Gastrocnemius medialis (tissue), 4 donors: ENCODE data around the gene NCOR2. TPM values are rescaled to one million over a fixed set of nuclear protein-coding genes. Genes with fewer than 3 reads are reported as not detected.

Experiments used
- ATAC-seq, 2 donors: fragments of 150-250 bp; one replicate each; pipeline ENCODE4 v1.9.1; 2016
- DNase-seq, 2 donors: peaks; one replicate each; pipeline ENCODE4 v3.0.0-alpha.2; 2019
- H3K27ac ChIP-seq, 4 donors: fragments of 200-600 bp; sonication (generic); 1 replicate in 1 of 4; 2 replicates in 3 of 4; pipeline ENCODE4 v1.5.1; 2016 to 2018; ENCODE audit warnings: mild to moderate bottlenecking in 2 of 4, moderate library complexity in 1 of 4
- H3K27me3 ChIP-seq, 3 donors: fragments of 200-600 bp; sonication (generic) in 2 of 3; 1 replicate in 1 of 3; 2 replicates in 2 of 3; pipeline versions ENCODE4 v1.5.1 to v1.6.0; 2016 to 2019; ENCODE audit warnings: mild to moderate bottlenecking in 1 of 3, moderate library complexity in 1 of 3
- H3K36me3 ChIP-seq, 2 donors: fragments of 200-600 bp; sonication (generic) in 1 of 2; one replicate each; pipeline ENCODE4 v1.5.1; 2017 to 2018
- H3K4me1 ChIP-seq, 2 donors: fragments of 200-600 bp; sonication (generic) in 1 of 2; one replicate each; pipeline ENCODE4 v1.5.1; 2016 to 2017; ENCODE audit warnings: mild to moderate bottlenecking in 2 of 2
- H3K4me3 ChIP-seq, 4 donors: fragments of 200-600 bp; sonication (generic) in 3 of 4; 1 replicate in 1 of 4; 2 replicates in 3 of 4; pipeline ENCODE4 v1.5.1; 2016 to 2019; ENCODE audit warnings: mild to moderate bottlenecking in 2 of 4
- H3K9me3 ChIP-seq, 3 donors: fragments of 200-600 bp; sonication (generic) in 2 of 3; 1 replicate in 1 of 3; 2 replicates in 2 of 3; pipeline ENCODE4 v1.5.1; 2016 to 2019
- POLR2A ChIP-seq, 2 donors: fragments of 450-650 bp; IDR thresholded peaks; one replicate each; pipeline ENCODE4 v1.6.1; 2017; ENCODE audit warnings: antibody characterized with exemption in 2 of 2, mild to moderate bottlenecking in 2 of 2, moderate library complexity in 2 of 2
- in situ Hi-C, 4 donors: fragments of 200-750 bp; cut with MboI; loops; one replicate each; pipeline versions ENCODE4 v1.15.0 to v1.8.0; 2017; ENCODE audit warnings: low sequenced_read_pairs in 4 of 4
- intact Hi-C: fragments of 100-400 bp; cut with DNase I; formaldehyde crosslinking; loops from one replicate; pipeline ENCODE4 v1.15.1; 2023; ENCODE audit warnings: low total_unique reads
- total RNA-seq, 4 donors: library from RNA; depleted of rRNA; stranded (reverse); fragments of >200 nt; gene quantifications; one replicate each; pipeline versions ENCODE4 v1.1.0 to v1.2.3, GENCODE V29; 2016
- TF ChIP-seq, protein P1 (sequence below), 5 experiments: fragments of 450-650 bp in 3 of 5; fragments of 200-600 bp in 2 of 5; sonication (generic) in 2 of 5; IDR thresholded peaks in 4 of 5; conservative IDR thresholded peaks in 1 of 5; 1 replicate in 4 of 5; 2 replicates in 1 of 5; pipeline ENCODE4 v1.5.1; 2016 to 2019; ENCODE audit warnings: antibody characterized with exemption in 5 of 5, mild to moderate bottlenecking in 3 of 5, moderate library complexity in 3 of 5

The NCOR2 gene
- total RNA-seq, 4 donors from 2014 or later, result 37.7 to 123 (median 105) TPM

DNA sequence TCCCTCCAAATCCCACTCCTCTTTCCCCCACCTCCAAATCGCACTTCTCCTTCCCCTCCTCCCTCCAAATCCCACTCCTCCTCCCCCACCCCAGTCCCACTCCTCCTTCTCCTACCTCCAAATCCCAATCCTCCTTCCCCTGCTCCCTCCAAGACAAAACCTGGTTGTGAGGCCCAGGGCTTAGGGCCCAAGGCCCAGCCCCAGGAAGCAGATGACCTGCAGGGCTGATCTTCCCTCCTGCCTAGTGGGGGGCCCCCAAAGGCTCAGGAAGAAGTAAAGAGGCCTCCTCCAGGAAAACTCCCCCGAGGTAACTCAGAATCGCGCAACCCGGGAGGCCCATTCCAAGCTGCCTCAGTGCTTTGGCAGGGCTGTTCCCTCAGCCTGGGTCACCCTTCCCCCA, 34.4 kb downstream of the NCOR2 start:
- intact Hi-C loops (no loop called here), in situ Hi-C loops (no loop called here)
- TF ChIP-seq, protein P1, sequence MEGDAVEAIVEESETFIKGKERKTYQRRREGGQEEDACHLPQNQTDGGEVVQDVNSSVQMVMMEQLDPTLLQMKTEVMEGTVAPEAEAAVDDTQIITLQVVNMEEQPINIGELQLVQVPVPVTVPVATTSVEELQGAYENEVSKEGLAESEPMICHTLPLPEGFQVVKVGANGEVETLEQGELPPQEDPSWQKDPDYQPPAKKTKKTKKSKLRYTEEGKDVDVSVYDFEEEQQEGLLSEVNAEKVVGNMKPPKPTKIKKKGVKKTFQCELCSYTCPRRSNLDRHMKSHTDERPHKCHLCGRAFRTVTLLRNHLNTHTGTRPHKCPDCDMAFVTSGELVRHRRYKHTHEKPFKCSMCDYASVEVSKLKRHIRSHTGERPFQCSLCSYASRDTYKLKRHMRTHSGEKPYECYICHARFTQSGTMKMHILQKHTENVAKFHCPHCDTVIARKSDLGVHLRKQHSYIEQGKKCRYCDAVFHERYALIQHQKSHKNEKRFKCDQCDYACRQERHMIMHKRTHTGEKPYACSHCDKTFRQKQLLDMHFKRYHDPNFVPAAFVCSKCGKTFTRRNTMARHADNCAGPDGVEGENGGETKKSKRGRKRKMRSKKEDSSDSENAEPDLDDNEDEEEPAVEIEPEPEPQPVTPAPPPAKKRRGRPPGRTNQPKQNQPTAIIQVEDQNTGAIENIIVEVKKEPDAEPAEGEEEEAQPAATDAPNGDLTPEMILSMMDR (IDR thresholded peaks at IDR 0.05 in 4 of 5, conservative IDR thresholded peaks at IDR 0.05 in 1 of 5), result no peak
- TF ChIP-seq POLR2A (IDR thresholded peaks at IDR 0.05), result no peak
- H3K4me3 ChIP-seq, result no peak overlapping the region
- no peak overlapping the region for H3K27ac ChIP-seq
- H3K4me1 ChIP-seq, result peaks cover 18 to 20% of the 10 kb centered on the region in 2 donors
- no peaks in the 10 kb centered on the region for H3K27me3 ChIP-seq
- H3K9me3 ChIP-seq, result no peaks in the 10 kb centered on the region
- ATAC-seq, result no peak
- H3K36me3 ChIP-seq, result no peaks in the 10 kb centered on the region
- no peak for DNase-seq

DNA sequence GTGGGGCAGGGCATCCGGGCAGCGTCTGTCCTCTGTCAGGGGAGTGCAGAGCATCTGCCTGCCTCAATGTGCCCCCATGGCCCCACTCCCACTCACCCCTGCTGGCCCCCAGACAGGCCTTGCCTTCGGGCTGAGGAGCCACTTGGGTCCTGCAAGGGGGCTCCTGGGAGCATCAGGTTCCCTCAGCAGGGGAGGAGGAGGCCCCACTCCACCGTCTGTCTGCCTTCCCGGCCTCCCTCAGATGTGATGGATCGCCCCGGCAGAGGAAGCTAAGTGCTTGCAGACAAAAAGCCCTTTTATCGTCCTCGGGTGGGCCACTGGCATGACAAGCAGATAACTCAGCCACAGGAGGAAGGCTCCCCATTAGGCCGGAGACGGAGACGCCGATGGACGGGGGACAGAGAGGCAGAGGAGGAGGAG, 35.1 kb downstream of the NCOR2 start:
- H3K27ac ChIP-seq, result no peak overlapping the region
- in situ Hi-C loops, result no loop called here
- H3K27me3 ChIP-seq, result no peaks in the 10 kb centered on the region
- no peaks in the 10 kb centered on the region for H3K36me3 ChIP-seq
- intact Hi-C loops, result no loop called here
- DNase-seq (no peak), ATAC-seq (no peak)
- peaks cover 15 to 17% of the 10 kb centered on the region in 2 donors for H3K4me1 ChIP-seq
- TF ChIP-seq, protein P1 (IDR thresholded peaks at IDR 0.05 in 4 of 5, conservative IDR thresholded peaks at IDR 0.05 in 1 of 5), result no peak
- no peak for TF ChIP-seq POLR2A (IDR thresholded peaks at IDR 0.05)
- H3K9me3 ChIP-seq, result no peaks in the 10 kb centered on the region
- H3K4me3 ChIP-seq, result no peak overlapping the region

DNA sequence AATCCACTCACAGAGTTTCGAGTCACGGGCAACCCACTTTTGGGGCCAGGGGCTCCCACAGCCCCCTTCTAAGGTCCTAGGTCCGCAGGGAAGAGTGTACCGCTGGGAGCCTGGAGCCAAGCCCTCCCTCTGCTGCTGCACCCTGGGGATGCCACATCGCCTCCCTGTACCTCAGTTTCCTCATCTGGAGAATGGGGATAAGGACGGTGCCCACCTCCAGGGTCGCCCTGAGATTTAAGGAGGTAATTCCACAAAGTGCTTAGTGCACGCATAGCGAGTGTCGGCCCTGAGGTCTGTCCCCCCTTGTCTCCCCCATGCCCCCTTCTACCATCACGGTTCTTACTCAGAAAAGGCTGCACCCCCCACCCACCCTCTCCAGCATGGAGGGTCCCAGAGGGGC, 35.5 kb downstream of the NCOR2 start:
- Histone ChIP-seq H3K27me3 (no peaks in the 10 kb centered on the region), H3K36me3 (no peaks in the 10 kb centered on the region), H3K4me1 (peaks cover 12 to 16% of the 10 kb centered on the region in 2 donors), H3K9me3 (no peaks in the 10 kb centered on the region), H3K4me3 (no peak overlapping the region), H3K27ac (no peak overlapping the region)
- no peak for TF ChIP-seq POLR2A (IDR thresholded peaks at IDR 0.05)
- TF ChIP-seq, protein P1 (IDR thresholded peaks at IDR 0.05 in 4 of 5, conservative IDR thresholded peaks at IDR 0.05 in 1 of 5), result no peak
- intact Hi-C loops, result no loop called here
- in situ Hi-C loops, result no loop called here
- no peak for ATAC-seq
- no peak for DNase-seq

DNA sequence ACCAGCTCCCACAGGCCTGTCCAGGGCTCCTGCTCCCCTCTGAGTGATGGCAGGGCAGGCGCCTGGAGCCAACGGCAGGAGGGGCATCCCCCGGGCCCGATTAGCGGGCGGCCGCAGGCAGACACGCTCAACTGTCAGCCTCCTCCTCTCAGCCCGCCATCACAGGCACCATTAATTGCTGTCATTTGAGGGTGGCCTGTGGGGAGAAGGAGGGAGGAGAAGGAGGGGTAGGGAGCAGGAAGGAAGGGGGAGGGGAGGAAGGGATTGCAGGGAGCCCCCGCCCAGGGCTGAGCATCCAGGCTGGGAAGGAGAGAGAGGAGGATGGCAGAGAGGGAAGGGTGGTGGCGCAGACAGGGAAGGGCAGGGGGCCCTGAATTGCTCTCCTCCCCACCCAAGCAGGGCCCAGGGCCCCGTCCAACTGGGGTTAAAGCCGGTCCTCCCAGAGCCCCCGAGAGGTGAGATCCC, 36.1 kb downstream of the NCOR2 start:
- Histone ChIP-seq H3K4me3 (no peak overlapping the region), H3K4me1 (peaks cover 12 to 13% of the 10 kb centered on the region in 2 donors), H3K9me3 (no peaks in the 10 kb centered on the region), H3K27me3 (no peaks in the 10 kb centered on the region), H3K27ac (no peak overlapping the region), H3K36me3 (no peaks in the 10 kb centered on the region)
- TF ChIP-seq, protein P1 (IDR thresholded peaks at IDR 0.05 in 4 of 5, conservative IDR thresholded peaks at IDR 0.05 in 1 of 5), result no peak
- TF ChIP-seq POLR2A (IDR thresholded peaks at IDR 0.05), result no peak
- in situ Hi-C loops, result no loop called here
- DNase-seq, result no peak
- intact Hi-C loops, result no loop called here
- ATAC-seq, result no peak

DNA sequence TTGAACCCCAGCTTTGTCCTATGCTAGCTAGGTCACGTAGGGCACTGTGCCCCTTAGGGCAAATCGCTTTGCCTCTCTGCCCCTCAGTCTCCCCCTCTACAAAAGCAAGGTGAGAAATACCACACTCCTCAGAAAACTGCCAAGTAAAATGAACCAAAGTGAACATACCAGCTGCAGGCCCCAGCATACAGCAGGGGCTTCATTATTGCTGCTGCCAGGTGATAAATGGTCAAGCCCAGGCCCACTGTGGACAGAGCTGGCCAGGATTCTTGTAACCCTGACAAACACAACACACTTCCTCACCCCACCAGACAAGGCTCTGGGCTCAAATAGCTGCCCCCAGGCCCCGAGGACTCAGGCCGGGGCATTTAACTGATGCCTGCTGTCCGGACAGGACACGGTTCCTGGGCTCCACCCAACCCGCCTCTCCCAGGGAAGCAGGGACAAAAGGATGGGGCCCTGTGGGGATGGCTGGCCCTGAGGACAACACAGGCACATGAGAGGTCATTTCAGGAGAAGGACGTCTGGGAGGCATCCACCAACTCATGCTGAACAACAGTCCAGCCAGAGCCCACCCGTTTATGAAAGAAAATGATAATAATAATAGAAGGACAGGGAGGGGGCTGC, 36.7 kb downstream of the NCOR2 start:
- DNase-seq, result no peak
- in situ Hi-C loops, result no loop called here
- Histone ChIP-seq H3K9me3 (no peaks in the 10 kb centered on the region), H3K4me3 (no peak overlapping the region), H3K27ac (no peak overlapping the region), H3K36me3 (no peaks in the 10 kb centered on the region), H3K4me1 (peaks cover 11 to 12% of the 10 kb centered on the region in 2 donors), H3K27me3 (no peaks in the 10 kb centered on the region)
- ATAC-seq, result no peak
- intact Hi-C loops, result no loop called here
- no peak for TF ChIP-seq POLR2A (IDR thresholded peaks at IDR 0.05)
- TF ChIP-seq, protein P1 (IDR thresholded peaks at IDR 0.05 in 4 of 5, conservative IDR thresholded peaks at IDR 0.05 in 1 of 5), result no peak
